Middle frontal gyrus (tissue), 1 donor: ENCODE measurements around the gene BCL11B.

ENCODE experiments used
- DNase-seq: peaks from one replicate; pipeline ENCODE4 v3.0.0-alpha.2; 2015; ENCODE audit warnings: low spot score; ENCODE audit errors: extremely low spot score

BCL11B gene

GRCh38 chr14:99123208-99123870 is 148.7 kb downstream of the BCL11B start:
- DNase-seq, result no peak

GRCh38 chr14:99122521-99123125 is 149.4 kb downstream of the BCL11B start:
- no peak for DNase-seq

- no peak for DNase-seq
Observed at GRCh38 chr14:99121319-99121875, 150.6 kb downstream of the BCL11B start.

GRCh38 chr14:99120526-99121318 is 151.3 kb downstream of the BCL11B start:
- no peak for DNase-seq

GRCh38 chr14:99119554-99120525 is 152.2 kb downstream of the BCL11B start:
- DNase-seq, result no peak
